GM18858 (cell line): ENCODE measurements around the gene DAGLB.
"Not testable (repeated sequence)": the region's sequence is repeated elsewhere in the genome, so short reads cannot be mapped to it uniquely, and the experiment has no call there.

Experiments
- ATAC-seq: cut with Tn5 transposase; IDR thresholded peaks from one replicate; pipeline ENCODE4 v1.9.1; 2021; ENCODE audit not compliant: unreplicated experiment

DAGLB gene

DNA sequence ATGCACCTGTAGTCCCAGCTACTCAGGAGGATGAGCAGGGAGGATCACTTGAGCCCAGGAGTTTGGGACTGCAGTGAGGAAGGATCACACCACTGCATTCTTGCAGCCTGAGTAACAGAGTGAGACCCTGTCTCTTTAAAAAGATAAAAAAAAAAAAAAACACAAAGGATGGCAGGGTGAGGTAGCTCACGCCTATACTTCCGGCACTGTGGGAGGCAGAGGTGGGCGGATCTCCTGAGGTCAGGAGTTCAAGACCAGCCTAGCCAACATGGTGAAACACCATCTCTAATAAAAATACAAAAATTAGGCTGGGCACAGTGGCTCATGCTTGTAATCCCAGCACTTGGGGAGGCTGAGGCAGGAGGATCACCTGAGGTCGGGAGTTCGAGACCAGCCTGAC lies 15.9 kb upstream of the DAGLB start:
- not testable (repeated sequence) for ATAC-seq

DNA sequence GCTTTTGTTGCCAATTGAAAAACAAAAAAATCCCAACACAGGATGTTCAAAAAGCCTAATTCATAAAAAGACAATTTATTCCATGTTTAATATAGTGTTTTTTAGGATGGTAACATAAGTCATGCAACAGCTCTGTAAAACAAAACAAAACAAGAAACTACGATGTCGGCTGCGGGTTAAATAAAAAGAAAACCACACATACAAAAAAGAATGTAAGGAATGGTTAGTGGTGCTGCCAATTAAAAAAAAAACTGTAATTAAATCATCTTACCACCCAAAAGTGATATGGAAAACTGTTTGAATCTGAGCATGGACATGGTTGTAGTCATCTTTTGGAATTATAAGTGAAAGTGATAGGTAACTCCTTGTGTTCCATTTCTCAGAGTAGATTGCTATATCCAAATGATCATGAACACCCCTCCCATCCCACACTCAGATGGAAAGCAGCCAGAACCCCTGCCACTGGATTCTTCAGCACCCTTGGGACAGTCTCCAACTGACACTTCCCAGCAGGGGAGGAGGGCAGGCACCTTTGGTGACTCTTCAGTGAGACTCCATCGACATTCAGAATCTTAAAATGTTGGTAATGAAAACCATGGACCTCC lies 14.3 kb upstream of the DAGLB start:
- ATAC-seq: no peak

DNA sequence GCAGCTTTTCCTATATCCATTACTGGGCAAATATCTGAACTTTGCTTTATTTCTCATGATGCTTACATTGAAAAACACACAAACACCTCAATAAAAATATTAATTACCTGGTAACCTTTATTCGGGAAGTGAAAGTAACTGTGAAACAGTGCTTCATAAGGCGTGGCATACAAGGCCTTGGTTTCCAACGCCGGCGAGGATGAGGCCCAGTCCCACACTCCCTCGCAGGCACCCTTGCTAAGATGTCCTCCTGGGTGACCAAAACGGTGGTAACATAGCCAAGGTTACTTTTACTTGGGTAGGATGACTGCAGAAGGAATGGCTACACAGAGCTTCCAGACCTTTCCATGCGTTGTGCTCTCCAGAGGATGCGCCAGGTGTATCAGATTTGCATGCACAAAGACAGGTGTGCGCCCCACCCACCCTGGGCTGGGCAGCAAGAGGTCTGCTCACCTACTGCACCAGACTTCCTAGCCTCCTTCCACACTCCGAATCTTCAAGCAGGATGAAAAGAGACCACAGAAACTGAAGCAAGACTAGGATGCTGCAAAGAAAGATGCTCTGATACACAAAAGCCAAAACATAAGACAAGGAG lies 13.3 kb upstream of the DAGLB start:
- ATAC-seq: no peak

DNA sequence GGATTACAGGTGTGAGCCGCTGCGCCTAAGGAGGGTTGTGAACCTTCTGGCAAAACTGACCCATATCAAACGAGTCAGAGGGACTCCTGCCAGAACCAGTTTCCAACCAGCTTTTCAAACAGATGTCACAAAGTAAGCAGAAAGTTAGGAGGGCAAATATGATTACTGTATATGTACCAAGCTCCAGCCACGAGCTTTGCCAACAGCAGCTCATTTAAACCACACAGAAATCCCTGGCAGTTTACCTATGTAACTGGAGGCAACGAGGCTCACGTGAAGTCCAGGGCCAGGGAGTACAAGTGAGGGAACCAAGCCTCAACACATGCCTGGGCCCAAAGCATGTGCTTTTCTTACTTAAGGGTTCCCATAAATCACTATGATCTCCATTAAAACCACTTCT lies 12.5 kb upstream of the DAGLB start:
- ATAC-seq: no peak

DNA sequence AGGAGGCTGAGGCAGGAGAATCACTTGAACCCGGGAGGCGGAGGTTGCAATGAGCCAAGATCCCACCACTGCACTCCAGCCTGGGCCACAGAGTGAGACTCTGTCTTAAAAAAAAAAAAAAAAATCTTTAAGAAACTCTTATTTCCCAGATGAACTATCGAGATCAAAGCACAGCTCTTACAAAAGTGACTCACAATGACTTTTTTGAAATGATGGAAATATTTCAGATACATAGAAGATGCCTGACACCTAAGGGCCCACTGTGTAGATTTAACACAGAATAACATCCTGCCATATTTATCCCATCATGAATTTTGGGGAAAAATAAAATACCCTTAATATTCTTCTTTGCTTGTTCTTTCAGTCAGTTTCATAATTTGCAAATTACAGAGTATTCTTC lies 10.9 kb upstream of the DAGLB start:
- not testable (repeated sequence) for ATAC-seq

DNA sequence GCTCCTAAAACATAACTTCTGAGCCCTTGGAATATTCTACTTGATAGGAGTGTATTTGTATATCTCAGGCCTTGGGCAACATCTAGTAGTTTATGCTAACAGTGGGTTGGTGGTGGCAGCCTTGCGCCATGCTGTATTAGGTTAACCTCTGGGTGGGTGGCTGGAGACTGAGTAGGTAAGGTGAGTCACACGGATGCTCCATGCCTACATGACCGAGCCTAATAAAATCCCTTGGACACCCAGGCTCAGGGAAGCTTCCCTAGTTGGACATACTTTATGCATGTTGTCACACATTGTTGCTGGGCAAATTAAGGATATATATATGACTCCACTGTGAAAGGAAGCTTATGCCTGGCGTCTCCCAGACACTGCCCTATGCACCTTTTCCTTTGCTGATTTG lies 6.0 kb upstream of the DAGLB start:
- no peak for ATAC-seq

DNA sequence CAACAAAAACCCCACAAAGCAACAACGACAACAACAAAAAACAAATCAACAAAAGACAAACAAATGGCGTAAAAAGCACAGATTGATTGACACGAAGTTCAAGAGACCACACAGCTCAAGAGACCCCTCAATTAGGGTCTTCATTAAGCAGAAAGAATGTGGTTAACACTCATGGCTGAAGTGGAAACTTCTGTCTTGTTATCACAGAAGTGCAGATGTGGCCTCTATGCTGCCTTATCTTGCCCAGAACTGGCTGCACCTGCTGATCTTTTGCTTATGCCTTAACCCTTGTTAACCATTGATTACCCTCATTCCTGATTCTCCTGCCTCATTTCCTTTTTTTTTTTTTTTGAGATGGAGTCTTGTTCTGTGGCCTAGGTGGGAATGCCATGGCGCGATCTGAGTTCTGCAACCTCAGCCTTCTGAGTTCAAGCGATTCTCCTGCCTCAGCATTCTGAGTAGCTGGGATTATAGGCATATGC lies 3.5 kb upstream of the DAGLB start:
- no peak for ATAC-seq

DNA sequence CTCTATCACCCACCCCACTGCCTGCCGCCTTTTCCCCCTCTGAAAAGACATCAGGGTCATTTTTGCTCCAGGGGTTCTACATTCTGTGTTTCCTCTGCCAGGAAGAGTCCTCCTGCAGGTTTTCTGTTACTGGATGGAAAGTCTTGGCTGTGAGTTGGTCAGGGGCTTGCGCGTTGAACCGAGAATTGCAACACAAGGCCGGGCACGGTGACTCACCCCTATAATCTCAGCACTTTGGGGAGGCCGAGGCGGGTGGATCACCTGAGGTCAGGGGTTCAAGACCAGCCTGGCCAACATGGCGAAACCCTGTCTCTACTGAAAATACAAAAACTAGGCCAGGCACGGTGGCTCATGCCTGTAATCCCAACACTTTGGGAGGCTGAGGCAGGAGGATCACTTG lies 2.8 kb upstream of the DAGLB start:
- not testable (repeated sequence) for ATAC-seq

DNA sequence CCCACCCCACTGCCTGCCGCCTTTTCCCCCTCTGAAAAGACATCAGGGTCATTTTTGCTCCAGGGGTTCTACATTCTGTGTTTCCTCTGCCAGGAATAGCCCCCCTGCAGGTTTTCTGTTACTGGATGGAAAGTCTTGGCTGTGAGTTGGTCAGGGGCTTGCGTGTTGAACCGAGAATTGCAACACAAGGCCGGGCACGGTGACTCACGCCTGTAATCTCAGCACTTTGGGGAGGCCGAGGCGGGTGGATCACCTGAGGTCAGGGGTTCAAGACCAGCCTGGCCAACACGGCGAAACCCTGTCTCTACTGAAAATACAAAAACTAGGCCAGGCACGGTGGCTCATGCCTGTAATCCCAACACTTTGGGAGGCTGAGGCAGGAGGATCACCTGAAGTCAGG lies 2.1 kb upstream of the DAGLB start:
- ATAC-seq: not testable (repeated sequence)

DNA sequence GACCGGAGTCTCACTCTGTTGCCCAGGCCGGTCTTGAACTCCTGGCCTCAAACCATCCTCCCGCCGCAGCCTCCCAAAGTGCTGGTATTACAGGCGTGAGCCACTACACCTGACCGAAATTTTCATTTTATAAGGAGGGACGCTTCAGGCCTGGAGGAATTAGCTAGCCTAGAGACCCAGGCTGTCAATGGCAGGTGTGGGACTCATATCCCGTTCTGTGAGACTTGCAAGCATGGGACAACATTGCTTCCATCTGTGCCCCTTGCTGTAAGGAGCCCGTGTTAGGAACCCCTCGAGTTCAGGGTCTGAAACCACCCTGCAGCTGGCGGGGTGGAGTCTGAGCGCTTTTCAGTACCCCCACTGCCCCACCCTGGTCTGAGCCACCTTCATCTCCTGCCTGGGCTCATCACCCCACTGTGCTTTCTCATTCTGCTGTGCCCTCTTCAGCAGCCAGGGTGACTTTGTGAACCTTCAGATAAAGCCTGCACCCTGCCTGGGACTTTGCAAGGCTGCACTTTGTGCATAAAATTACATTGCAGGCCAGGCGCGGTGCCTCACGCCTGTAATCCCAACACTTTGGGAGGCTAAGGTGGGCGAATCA lies 1.3 kb upstream of the DAGLB start:
- ATAC-seq: no peak

DNA sequence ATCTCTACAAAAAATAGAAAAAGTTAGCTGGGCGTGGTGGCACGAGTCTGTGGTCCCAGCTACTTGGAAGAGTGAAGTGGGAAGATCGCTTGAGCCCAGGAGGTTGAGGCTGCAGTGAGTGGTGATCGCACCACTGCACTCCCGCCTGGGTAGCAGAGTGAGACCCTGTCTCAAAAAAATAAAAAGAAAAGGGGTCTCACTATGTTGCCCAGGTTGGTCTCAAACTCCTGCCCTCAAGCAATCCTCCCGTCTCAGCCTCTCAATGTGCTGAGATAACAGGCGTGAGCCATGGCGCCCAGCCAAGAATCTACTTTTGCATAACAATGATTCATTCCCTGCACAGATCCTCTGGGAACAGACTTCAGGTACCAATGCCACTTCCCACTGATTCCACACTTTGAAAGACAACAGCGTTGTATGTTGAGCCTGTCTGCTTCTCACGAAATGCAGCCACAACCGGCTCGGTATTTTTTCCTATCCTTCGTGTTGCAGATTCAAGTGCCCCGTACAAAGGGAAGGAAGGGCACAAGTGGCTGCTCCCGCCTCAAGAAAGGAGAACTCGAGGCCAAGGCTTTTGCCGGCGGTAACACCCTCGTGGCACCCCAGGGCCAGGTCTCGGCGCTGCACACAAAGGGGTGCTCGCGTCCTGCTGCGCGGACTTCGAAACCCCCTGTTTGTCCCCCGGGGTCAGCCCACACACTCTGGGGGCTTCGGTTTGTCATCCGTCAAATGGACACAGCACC lies 745 bp downstream of the DAGLB start:
- ATAC-seq: peak; percentile 7

DNA sequence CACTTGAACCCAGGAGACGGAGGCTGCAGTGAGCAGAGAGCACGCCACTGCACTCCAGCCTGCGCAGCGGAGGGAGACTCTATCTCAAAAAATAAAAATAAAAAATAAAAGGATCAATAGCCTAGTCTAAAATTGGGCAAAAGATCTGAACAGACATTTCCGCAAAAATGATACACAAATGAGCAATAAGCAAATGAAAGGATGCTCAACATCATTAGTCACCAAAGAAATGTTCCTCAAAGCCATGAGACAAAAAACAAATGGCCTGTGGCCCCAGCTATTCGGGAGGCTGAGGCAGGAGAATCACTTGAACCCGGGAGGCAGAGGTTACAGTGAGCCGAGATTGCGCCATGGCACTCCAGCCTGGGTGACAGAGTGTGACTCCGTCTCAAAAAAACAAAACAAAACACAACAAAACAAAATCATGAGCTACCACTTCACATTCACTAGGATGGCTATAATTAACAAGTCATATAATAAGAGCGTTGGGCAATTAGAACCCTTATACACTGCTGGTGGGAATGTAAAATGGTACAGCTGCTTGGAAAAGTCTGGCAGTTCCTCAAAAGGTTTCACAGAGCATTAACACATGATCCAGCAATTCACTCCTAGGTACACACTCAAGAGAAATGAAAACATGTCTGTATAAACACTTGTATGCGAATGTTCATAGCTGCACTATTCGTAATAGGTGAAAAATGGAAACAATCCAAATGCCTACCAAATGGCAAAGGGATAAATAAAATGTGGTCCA lies 3.1 kb downstream of the DAGLB start:
- ATAC-seq: no peak

DNA sequence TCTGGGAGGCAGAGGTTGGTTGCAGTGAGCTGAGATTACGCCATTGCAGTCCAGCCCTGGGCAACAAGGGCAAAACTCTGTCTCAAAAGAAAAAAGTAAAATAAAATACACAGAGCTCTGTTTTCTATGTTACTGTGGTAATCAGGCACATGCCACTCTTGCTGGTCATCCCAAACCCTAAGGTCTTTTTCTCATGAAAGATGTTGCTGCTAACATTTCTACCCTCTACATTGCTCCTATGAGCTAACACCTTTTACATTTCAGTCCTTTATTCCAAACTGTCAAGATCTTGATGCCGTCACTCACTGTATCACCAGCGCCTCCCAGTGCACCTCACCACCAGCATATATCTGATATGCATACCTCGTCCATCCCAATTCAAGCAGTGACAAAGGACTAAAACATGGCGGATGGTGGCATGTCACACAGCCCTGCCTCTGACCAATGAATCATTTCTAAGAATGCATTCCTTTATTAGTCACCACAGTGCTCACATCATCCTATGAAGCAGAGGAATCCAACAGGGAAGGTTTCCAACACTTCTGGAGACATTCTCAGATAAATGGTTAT lies 4.3 kb downstream of the DAGLB start:
- no peak for ATAC-seq

DNA sequence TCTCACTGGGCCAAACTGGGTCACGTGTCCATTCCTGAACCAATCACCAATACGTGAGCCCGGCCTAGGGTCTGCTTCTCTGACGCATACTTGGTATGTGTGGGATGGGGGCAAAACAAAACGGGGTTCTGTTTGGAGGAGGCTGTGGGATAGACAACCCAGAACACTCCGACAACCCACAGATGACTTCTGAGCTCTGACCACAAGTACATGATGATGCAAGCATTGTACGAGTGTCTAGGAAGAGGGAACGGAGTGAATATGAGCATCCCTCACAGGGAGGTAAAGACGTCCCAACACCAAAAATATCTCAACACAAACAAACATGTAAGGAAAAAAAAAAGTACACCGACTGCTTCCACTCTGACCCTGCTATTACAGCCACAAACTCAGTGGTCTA lies 5.6 kb downstream of the DAGLB start:
- ATAC-seq: no peak

DNA sequence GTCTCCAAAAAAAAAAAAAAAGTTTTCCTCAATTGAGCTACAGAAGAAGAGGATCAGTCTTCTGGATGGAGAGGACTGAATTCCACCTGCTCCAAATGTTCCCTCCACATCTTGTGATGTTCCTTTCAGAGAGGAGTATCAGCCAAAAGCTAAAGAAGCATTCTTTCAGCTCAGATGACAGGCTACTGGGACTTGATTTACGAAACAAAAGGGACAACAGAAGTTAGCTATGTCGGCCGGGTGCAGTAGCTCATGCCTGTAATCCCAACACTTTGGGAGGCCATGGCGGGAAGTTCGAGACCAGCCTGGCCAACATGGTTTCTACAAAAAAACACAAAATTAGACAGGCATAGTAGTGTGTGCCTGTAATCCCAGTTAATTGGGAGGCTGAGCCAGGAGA lies 7.4 kb downstream of the DAGLB start:
- no peak for ATAC-seq

DNA sequence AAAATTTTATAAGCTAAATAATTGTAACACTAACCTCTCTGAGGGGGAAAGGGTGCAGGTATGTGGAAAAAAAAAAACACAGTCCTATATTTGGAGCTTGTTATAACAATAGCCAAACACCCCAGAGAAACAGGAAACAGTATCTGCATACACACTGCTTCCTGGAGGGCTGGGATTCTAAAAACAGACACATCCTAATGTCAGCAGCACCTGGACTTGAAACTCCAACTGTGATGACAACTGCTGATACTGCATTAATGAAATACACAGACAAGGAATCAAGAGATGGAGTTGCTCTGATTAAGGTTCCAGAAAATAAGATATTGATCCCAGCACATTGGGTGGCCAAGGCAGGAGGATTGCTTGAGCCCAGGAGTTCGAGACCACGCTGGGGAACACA lies 9.3 kb downstream of the DAGLB start:
- ATAC-seq: no peak

DNA sequence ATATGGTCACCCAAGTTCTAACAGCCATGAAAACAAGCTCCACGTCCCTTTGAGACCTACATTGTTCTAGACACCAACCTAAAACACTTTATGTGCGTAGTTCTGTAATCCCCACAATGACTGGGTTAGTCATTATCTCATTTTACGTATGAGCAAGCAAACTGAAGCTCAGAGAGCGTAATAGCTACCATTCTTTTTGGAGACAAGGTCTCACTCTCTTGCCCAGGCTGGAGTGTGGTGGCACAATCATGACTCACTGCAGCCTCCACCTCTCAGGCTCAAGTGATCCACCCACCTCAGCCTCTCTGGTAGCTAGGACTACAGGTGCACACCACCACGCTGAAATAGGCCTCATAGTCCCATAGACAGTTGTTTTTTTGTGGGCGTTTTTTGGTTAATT lies 10.5 kb downstream of the DAGLB start:
- ATAC-seq: no peak

DNA sequence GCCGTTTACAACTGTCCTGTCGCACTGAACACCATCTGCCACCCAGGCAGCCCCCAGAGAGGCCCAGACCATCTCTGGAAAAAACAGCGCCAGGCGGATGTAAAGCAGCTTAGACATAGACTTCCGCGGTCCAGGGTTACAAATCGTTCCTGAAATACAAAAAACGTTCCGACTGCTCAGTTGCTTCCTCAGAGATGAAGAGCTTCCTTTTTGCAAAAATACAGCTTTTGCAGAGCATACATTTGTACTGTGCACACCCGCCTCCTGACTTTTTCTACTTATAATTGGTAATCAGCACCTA lies 11.4 kb downstream of the DAGLB start:
- ATAC-seq: no peak

DNA sequence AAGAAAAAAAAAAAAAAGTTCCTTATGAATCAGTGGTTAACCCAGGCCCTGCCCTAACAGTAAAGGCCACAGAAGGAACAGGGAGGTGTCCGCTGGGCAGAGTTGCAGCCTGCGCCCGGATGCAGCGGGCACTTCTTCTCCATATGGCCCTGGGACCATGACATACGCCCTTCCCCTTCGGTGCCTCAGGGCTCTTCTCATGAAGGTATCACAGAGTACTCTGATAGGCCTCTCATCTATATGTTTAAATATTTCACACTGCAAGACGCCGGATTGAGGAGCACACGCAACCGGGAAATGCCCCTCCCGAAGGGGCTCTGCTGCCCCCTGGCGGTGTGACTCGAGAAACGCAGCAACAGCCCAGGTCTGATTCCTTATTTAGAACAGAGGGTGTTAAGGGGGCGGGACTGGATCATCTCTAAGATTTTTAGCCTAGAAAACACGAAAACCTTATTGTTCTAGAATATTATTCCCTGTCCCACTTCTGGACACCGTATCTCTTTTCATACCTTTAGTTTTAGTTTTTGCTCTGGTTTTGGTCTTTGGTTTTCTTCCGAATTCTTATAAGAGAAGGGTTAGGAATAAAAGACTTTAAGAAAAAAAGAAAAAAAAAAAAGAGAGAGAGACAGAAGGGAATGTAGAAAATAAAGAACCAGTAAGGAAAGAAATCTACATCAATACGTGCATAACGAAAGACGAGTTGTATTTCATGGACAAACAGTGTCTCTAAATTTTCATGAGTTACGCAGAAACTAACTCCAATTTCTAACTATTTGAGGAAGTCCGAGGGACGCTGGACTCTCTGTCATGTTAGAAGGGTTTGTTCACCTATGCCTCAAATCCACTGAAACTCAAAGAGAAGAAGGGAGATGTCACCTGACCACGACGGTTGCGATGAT lies 12.0 kb downstream of the DAGLB start:
- peak; percentile 74 for ATAC-seq
